Ascending aorta (tissue), 2 donors: Measurements from ENCODE around the gene NOL4L. TPM values are rescaled to one million over a fixed set of nuclear protein-coding genes. Genes with fewer than 3 reads are reported as not detected.

ENCODE experiments used
- DNase-seq, 2 donors: peaks; one replicate each; pipeline ENCODE4 v3.0.0-alpha.2; 2019; ENCODE audit warnings: low spot score in 2 of 2
- H3K27ac ChIP-seq, 2 donors: fragments of 200-600 bp; sonication (generic); one replicate each; pipeline ENCODE4 v1.5.1; 2016 to 2017; ENCODE audit warnings: mild to moderate bottlenecking in 1 of 2
- H3K27me3 ChIP-seq: fragments of 200-600 bp; sonication (generic); one replicate; pipeline ENCODE4 v1.5.1; 2017
- H3K36me3 ChIP-seq, 2 donors: fragments of 200-600 bp; sonication (generic); one replicate each; pipeline ENCODE4 v1.5.1; 2016
- H3K4me1 ChIP-seq, 2 donors: fragments of 200-600 bp; sonication (generic); one replicate each; pipeline ENCODE4 v1.5.1; 2016 to 2017; ENCODE audit warnings: mild to moderate bottlenecking in 1 of 2
- H3K4me3 ChIP-seq, 2 donors: fragments of 200-600 bp; sonication (generic); one replicate each; pipeline ENCODE4 v1.5.1; 2016 to 2017; ENCODE audit warnings: mild to moderate bottlenecking in 1 of 2
- H3K9me3 ChIP-seq, 2 donors: fragments of 200-600 bp; sonication (generic); one replicate each; pipeline ENCODE4 v1.5.1; 2016
- intact Hi-C: fragments of 100-400 bp; cut with DNase I; formaldehyde crosslinking; loops from one replicate; pipeline ENCODE4 v1.15.1; 2023
- total RNA-seq: library from RNA; depleted of rRNA; stranded (reverse); fragments of >200 nt; gene quantifications from one replicate; pipeline ENCODE4 v1.1.0, GENCODE V29; 2016
- TF ChIP-seq, protein P1 (sequence below), 3 experiments: fragments of 200-600 bp in 2 of 3; fragments of 450-650 bp in 1 of 3; sonication (generic) in 2 of 3; IDR thresholded peaks; one replicate each; pipeline ENCODE4 v1.5.1; 2016 to 2019; ENCODE audit warnings: antibody characterized with exemption in 3 of 3, mild to moderate bottlenecking in 1 of 3, moderate library complexity in 1 of 3

Gene NOL4L
- total RNA-seq, 1 donor from 2014 or later = 19.8 TPM

- TF ChIP-seq, protein P1, sequence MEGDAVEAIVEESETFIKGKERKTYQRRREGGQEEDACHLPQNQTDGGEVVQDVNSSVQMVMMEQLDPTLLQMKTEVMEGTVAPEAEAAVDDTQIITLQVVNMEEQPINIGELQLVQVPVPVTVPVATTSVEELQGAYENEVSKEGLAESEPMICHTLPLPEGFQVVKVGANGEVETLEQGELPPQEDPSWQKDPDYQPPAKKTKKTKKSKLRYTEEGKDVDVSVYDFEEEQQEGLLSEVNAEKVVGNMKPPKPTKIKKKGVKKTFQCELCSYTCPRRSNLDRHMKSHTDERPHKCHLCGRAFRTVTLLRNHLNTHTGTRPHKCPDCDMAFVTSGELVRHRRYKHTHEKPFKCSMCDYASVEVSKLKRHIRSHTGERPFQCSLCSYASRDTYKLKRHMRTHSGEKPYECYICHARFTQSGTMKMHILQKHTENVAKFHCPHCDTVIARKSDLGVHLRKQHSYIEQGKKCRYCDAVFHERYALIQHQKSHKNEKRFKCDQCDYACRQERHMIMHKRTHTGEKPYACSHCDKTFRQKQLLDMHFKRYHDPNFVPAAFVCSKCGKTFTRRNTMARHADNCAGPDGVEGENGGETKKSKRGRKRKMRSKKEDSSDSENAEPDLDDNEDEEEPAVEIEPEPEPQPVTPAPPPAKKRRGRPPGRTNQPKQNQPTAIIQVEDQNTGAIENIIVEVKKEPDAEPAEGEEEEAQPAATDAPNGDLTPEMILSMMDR (IDR thresholded peaks at IDR 0.05) = no peak
- Histone ChIP-seq H3K27ac (no peak overlapping the region), H3K4me3 (no peak overlapping the region), H3K4me1 (no peaks in the 10 kb centered on the region), H3K36me3 (no peaks in the 10 kb centered on the region), H3K9me3 (no peaks in the 10 kb centered on the region), H3K27me3 (no peaks in the 10 kb centered on the region)
- DNase-seq = no peak
- intact Hi-C loops = no loop called here
Measured at GRCh38 chr20:32558526-32558925, 26.6 kb downstream of the NOL4L start.

GRCh38 chr20:32557319-32557718, 27.8 kb downstream of the NOL4L start:
- Histone ChIP-seq H3K4me1 (no peaks in the 10 kb centered on the region), H3K4me3 (no peak overlapping the region), H3K27ac (no peak overlapping the region), H3K36me3 (no peaks in the 10 kb centered on the region), H3K27me3 (no peaks in the 10 kb centered on the region), H3K9me3 (no peaks in the 10 kb centered on the region)
- intact Hi-C loops = no loop called here
- TF ChIP-seq, protein P1 (IDR thresholded peaks at IDR 0.05) = no peak
- no peak for DNase-seq

- Histone ChIP-seq H3K27ac (no peak overlapping the region), H3K4me1 (no peaks in the 10 kb centered on the region), H3K36me3 (no peaks in the 10 kb centered on the region), H3K9me3 (no peaks in the 10 kb centered on the region), H3K4me3 (no peak overlapping the region), H3K27me3 (no peaks in the 10 kb centered on the region)
- TF ChIP-seq, protein P1 (IDR thresholded peaks at IDR 0.05) = no peak
- intact Hi-C loops = no loop called here
- DNase-seq = no peak
Measured at GRCh38 chr20:32556312-32557184, 28.6 kb downstream of the NOL4L start.

- H3K4me1 ChIP-seq = no peaks in the 10 kb centered on the region
- H3K27me3 ChIP-seq = no peaks in the 10 kb centered on the region
- DNase-seq = no peak
- H3K36me3 ChIP-seq = no peaks in the 10 kb centered on the region
- no peak overlapping the region for H3K27ac ChIP-seq
- TF ChIP-seq, protein P1 (IDR thresholded peaks at IDR 0.05) = no peak
- no peak overlapping the region for H3K4me3 ChIP-seq
- intact Hi-C loops = no loop called here
- no peaks in the 10 kb centered on the region for H3K9me3 ChIP-seq
Measured at GRCh38 chr20:32555584-32555983, 29.5 kb downstream of the NOL4L start.

- Histone ChIP-seq H3K27me3 (no peaks in the 10 kb centered on the region), H3K4me1 (no peaks in the 10 kb centered on the region), H3K4me3 (no peak overlapping the region), H3K27ac (no peak overlapping the region), H3K36me3 (no peaks in the 10 kb centered on the region), H3K9me3 (no peaks in the 10 kb centered on the region)
- no peak for DNase-seq
- intact Hi-C loops = no loop called here
- TF ChIP-seq, protein P1 (IDR thresholded peaks at IDR 0.05) = no peak
Measured at GRCh38 chr20:32554965-32555289, 30.2 kb downstream of the NOL4L start.
